ENCODE results near the gene SDC3. TPM values are rescaled to one million over a fixed set of nuclear protein-coding genes. Genes with fewer than 3 reads are reported as not detected.

SDC3 gene
- total and polyA plus RNA-seq, 2 of the 8 experiments (the other 6 are each of a cell fraction or from before 2014, with no cell fraction given): 7.0 to 27.0 TPM

- no peak for TF ChIP-seq CHD7 (IDR thresholded peaks at IDR 0.05; ENCODE audit: insufficient replicate concordance, low read length)
- no peak for TF ChIP-seq CHD1 (IDR thresholded peaks at IDR 0.05; ENCODE audit: low read depth, low read length)
- TF ChIP-seq RXRA (IDR thresholded peaks at IDR 0.05; ENCODE audit: insufficient read depth, low read depth, low read length): no peak
- TF ChIP-seq POU5F1 (IDR thresholded peaks at IDR 0.05; ENCODE audit: low read depth, low read length): no peak
Observed at GRCh38 chr1:30920827-30921226, 12.3 kb upstream of the SDC3 start (continued).
